NCI-H526 (cell line): ENCODE measurements around the gene RADIL.
"Not testable (repeated sequence)": the region's sequence is repeated elsewhere in the genome, so short reads cannot be mapped to it uniquely, and the experiment has no call there.

Source experiments
- DNase-seq, 2 experiments: peaks; one replicate each; lab custom pipeline; 2025; lab: John Stamatoyannopoulos, UW

RADIL gene, protein sequence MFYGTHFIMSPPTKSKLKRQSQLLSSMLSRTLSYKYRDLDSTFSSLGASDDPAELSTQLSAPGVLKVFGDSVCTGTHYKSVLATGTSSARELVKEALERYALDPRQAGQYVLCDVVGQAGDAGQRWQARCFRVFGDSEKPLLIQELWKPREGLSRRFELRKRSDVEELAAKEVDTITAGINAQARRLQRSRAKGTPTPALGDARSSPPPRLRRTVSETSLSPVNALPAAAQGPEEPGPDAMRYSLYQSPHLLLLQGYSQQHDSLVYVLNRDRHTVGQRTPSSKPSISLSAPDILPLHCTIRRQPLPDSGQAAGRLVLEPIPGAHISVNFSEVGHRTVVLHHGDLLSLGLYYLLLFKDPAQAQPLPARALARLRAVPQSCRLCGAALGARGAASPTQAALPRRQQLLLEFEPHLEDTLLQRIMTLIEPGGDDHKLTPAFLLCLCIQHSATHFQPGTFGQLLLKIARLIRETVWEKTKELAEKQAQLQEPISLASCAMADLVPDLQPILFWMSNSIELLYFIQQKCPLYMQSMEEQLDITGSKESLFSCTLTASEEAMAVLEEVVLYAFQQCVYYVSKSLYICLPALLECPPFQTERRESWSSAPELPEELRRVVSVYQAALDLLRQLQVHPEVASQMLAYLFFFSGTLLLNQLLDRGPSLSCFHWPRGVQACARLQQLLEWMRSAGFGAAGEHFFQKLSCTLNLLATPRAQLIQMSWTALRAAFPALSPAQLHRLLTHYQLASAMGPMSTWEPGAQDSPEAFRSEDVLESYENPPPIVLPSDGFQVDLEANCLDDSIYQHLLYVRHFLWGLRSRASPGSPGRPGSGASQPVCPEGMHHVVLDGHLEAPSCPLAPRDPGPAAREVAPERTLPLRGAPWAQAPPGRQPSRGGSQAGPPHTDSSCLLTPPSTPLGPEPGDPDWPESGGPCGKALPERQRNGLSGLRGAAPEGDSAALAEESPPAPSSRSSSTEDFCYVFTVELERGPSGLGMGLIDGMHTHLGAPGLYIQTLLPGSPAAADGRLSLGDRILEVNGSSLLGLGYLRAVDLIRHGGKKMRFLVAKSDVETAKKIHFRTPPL

DNA sequence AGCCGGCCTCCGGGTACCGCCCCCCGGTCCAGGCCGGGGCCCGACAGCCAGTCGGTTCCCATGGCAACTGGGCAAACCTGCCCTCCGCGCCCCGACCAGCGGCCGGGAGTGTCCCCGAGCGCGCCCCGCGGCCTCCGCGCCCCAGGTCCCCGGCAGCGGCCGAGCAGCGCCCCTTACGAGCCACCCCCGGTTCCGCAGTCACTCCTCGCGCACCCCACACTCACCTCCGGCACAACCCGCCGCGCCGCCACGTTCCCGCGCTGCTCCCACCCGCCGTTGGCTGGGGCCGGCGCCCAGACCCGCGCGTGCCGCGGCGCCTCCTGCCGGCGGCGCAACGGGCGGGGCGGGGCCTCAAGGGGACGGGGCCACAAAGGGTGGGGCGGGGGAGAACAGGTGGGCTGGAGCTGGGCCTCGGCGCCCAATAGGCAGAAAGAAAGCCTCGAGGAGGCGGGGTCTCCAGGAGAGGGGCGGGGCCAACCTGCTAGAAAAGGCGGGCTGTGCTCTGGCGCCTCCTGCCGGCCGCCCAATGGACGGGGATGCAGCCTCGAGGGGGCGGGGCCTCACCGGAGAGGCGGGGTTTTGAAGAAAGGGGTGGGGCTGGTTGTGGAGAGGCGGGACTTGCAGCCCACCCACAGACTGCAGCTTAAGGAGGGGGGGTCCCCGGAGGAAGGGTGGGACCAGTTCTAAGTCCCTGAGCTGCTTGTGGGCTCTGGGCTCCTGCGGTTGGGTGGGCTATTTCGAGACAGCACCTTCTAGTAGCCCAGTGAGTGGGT lies at the start of gene RADIL:
TSS of gene RADIL (minus strand) at position 345 of the 773 bp plus-strand sequence. CDS start 5,577 bp downstream, outside the sequence.
- DNase-seq = peak; percentile 83 to 97

DNA sequence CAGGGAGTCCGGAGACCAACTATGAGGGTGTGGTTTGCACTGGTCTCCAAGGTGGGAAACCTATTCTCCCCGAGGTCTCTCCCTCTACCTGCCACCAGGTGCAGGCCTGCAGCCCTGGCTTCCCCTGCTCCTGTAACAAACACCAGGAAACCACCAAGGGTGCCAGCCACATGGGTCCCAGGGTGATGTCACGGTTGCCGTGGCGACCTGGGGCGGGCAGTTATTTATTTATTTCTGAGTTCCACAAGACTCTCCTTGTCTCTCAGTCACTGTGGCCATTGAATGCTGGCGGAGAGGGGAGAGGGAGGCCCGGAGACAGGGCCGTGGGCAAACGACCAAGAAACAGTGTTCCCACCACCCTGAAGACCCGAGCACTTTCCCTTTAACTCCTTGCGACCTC lies 48.4 kb upstream of the RADIL start:
- DNase-seq = peak; percentile 81 to 90

DNA sequence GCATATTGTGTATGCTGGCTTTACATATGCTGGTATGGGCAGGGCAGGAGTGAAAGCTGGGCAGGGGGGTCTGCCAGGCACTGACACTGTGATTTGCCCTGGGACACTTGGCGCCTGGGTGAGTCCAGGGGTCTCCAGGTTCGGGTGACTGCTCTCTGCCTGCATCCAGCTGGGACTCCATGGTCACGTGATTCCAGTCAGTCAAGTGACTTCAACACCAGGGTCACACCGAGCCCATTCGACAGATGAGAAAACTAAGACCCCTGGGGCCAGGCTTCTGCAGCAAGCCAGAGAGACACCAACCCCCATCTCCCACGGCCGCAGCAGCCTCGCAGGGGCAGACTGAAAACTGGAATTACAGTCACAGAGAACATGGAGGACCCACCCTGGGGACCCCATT lies 45.5 kb upstream of the RADIL start:
- no peak for DNase-seq

DNA sequence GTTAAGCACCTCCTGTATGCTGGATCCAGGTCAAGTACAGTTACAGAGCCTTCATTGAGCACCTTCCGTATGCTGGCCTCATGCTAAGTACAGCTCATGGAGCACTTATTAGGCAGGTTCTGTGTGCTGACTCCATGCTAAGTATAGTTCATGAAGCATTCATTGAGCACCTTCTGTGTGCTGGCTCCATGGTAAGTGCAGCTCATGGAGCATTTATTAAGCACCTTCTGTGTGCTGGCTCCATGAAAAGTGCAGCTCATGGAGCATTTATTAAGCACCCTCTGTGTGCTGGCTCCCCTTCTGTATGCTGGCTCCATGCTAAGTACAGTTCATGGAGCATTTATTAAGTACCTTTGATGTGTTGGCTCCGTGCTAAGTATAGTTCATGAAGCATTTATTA lies 44.9 kb upstream of the RADIL start:
- no peak for DNase-seq

DNA sequence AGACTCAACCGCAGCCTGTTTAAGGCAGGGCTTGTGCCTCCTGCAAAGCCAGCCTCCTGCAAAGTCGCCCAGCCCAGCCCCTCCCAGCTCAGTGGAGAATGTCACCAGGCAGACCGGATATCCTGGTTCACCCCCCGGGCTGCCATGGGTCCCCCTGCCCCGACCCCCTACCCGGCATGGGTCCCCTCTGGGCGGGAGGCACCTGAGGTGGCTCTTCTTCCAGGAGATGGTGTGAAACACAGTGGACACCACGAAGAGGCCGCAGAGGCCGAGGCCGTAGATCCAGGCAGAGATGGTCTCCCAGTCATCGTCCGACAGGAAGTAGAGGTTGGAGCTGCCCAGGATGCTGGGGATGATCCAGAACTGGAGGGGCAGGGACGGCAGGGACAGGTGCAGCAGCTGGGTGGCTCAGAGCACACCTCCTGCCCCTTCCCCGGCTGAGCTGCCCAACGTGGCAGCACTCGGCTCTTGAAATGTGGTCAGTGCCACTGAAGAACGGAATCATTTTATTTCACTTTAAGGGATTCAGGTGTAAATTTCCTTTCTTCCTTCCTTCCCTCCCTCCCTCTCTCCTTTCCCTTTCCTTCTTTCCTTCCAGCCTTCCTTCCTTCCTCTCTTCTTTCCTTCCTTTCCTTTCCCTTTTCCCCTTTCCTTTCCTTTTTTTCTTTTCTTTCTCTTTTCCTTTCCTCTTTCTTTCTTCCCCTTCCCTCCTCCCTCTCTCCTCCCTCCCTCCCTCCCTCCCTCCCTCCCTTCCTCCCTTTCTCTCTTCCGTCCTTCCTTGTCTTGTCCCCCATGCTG lies 36.7 kb upstream of the RADIL start:
- DNase-seq = no peak

DNA sequence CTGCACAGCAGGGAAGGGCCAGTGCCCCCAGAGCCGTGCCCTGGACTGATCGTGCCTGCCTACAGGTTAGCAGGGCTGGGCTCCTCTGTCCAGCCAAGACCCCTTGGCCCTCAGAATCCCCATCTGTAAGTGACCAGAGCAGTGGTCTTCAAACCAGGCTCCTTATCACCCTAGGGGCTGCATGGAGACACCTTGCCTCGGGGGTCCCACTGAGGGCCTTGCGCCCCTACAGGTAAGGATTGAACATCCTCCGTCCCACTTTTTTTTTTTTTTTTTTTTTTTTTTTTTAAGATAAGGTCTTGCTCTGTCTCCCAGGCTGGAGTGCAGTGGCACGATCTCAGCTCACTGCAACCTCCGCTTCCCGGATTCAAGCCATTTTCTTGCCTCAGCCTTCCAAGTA lies 32.6 kb upstream of the RADIL start:
- DNase-seq = no peak

DNA sequence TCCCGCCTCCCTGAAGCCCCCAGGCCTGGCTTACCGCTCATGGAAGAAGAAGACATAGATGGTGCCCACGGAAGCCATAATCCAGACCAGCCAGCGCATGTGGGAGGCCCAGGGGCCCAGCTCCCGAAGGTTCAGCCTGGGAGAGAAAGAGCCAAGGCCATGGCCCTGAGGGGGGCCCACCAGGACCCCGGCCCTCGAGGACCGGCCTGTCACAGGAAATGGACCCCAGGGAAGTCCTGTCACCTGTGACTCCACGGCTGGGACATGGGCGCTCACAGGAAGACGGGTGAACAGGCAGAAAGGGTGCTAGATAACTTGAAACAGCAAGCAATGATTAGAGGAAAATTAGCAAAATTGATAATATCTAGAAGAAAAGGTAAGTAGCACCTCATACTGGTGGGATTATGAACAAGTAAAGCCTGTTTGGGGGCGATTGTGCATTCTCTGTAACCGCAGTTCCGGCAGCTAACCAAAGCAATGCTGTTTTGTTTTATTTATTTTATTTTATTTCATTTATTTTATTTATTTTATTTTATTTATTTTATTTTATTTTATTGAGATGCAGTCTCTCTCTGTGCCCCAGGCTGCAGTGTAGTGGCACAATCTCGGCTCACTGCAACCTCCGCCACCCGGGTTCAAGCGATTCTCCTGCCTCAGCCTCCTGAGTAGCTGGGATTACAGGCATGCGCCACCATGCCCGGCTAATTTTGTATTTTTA lies 27.8 kb upstream of the RADIL start:
- DNase-seq = no peak

DNA sequence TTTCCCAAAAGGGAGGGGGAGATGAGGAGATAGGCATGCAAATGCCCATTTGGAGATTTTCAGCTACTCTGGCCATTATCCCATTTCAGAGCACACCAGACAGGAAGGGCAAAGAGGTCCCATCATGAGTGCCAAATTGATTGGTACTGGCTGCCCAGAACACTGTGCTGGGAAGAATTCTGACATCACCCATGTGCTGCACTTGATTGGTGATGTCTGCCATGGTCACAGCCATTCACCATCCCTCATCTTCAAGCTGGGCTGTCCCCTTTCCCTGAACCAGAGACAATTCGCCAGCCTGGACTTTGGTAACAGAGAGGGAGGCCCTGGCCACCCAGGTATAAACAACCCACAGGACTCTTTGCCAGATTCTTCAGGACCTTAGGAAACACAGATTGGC lies 23.2 kb upstream of the RADIL start:
- no peak for DNase-seq

DNA sequence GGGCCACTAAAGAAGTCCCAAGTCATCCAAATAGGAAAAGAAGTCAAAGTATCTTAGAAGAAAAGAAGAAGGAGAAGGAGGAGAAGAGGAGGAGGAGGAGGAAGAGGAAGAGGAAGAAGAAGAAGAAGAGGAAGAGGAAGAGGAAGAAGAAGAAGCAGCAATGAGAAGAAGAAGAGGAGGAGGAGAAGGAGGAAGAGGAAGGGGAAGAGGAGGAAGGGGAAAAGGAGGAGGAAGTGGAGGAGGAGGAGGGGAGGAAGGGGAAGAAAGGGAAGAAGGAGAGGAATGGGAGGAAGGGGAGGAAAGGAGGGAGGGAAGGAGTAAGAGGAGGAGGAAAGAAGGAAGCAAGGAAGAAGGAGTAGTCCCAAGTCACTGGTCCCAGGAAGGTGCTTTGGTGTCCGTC lies 21.7 kb upstream of the RADIL start:
- no peak for DNase-seq

DNA sequence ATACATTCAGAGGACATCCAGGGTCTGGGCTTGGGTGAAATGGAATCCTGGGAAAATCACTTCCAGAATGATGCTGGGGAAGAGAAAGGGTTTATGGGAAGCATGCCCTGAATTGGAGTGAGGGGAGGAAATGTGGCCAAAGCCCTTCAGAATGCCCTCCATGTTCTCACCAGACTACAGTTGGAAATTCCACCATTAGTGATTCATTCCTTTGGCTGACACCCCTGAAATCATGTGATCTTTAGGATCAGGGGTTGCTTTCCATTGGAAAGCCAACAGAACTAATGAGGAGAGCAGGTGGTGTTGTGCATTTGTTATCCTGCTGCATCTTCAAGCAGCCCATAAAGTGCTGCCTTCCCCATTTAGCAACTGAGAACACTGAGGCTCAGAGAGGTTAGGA lies 20.8 kb upstream of the RADIL start:
- no peak for DNase-seq

DNA sequence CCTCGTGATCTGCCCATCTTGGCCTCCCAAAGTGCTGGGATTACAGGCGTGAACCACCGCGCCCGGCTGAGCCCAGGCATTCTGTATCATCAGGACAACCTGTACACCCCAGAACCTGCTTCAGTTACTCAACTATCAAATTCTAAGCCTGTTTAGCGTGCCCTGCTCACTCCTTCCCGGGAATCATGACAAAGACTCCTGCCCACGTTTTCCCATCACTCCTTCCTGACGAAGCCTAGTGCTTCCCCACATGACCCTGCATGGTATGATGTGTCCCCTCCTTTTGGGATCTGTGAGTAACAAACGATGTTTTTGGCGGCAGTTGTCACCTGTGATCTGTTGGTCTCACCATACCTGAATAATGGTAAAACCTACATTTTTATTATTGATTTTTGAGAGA lies 12.2 kb upstream of the RADIL start:
- DNase-seq = no peak

DNA sequence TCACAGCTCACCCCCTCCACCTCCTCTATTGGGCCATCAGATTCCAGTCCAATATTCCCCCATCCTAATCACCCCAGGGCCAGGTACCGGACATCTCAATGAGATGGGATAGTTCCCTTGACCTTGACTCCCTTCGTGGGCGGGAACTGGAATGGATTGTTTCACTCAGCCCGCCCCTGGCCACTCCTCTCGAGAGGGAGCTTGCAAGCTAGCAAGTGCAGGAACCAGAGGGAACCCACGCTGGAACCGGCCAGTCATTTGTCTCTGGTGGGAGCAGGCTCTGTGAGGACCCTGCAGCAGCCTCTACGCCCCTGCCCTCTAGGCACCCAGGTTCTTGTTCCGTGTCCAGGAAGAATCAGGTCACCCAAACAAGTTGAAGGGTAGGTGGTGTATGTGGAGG lies 11.0 kb upstream of the RADIL start:
- no peak for DNase-seq

DNA sequence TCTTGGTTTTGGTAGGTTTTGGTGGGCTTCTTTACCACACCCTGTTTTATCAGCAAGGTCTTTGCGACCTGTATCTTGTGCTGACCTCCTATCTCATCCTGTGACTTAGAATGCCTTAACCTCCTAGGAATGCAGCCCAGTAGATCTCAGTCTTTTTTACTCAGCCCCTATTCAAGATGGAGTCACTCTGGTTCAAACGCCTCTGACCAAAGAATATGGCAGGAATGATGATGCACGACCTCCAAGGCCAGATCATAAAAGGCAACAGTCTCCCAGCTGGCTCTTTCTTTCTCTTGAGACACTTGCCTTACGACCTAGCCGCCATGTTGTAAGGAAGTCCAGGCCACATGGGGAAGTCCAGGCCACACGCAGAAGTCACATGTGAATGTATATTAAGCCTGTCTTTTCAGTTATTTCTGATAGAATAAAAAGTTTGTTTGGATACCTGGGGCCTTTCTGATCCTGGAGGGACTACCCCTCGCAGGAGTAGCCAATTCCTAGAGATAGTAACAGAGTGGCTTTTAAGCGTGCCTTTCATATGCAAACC lies 10.5 kb upstream of the RADIL start:
- DNase-seq = no peak

DNA sequence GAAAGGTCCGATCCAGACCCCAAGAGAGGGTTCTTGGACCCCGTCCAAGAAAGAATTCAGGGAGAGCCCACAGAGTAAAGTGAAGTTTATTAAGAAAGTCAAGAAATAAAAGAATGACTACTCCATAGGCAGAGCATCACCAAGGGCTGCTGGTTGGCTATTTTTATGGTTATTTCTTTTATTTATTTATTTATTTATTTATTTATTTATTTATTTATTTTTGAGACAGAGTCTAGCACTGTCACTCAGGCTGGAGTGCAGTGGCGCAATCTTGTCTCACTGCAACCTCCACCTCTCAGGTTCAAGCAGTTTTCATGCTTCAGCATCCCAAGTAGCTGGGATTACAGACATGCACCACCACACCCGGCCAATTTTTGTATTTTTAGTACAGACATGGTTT lies 9.7 kb upstream of the RADIL start:
- not testable (repeated sequence) for DNase-seq

DNA sequence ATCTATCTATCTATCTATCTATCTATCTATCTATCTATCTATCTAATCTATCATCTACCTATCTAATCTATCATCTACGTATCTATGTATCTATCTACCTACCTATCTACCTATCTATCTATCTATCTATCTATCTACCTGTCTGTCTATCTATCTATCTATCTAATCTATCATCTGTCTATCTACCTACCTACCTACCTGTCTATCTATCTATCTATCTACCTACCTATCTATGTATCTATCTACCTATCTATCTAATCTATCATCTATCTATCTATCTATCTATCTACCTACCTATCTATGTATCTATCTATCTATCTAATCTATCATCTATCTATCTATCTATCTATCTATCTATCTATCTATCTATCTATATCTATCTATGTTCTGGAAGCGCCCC lies 8.0 kb upstream of the RADIL start:
- not testable (repeated sequence) for DNase-seq

DNA sequence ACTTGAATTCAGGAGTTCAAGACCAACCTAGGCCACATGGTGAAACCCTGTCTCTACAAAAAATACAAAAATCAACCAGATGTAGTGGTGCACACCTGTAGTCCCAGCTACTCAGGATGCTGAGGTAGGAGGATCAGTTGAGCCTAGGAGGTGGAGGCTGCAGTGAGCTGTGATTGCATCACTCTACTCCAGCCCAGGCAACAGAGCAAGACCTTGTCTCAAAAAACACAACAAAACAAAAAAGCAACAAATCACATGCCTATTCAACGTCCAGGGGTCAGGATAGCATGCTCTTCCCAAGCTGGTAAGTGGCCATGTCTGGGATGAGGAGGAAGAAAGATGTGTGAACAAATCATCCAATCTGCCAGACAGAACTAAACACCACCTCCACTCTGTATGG lies 6.2 kb upstream of the RADIL start:
- no peak for DNase-seq

DNA sequence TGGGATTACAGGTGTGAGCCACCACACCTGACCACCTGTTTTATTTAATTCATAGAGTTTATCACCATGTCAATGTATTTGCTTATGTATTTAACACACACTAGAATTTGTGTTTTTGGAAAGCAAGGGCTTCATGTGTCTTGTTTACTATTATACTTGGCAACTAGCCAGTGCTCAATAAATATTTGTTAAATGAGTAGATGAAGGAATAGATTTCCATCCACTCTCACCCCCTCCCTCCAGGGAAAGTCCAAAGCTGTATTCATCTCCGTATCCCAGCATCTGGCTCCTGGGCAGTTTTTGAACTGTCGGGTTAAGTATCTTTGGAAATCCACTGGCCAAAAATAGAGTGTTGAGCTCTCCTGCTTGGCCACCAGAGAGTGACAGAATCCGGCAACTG lies 4.6 kb upstream of the RADIL start:
- no peak for DNase-seq

DNA sequence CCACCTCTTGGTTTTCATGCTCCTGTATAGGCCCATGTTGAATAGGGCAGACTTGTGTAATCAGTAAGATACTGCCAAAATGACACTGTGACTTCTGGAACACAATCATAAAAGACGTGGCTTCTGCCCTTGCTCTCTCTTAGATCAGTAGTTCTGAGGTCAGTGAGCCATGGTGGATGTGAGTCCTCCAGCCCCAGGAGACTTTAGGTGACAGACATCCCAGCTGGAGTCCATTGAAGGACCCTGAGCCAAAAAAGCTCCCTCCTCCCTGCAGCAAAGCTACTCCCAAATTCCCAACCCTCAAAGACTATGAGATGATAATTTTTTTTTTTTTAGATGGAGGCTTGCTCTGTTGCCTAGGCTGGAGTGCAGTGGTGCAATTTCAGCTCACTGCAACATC lies 3.2 kb upstream of the RADIL start:
- no peak for DNase-seq

DNA sequence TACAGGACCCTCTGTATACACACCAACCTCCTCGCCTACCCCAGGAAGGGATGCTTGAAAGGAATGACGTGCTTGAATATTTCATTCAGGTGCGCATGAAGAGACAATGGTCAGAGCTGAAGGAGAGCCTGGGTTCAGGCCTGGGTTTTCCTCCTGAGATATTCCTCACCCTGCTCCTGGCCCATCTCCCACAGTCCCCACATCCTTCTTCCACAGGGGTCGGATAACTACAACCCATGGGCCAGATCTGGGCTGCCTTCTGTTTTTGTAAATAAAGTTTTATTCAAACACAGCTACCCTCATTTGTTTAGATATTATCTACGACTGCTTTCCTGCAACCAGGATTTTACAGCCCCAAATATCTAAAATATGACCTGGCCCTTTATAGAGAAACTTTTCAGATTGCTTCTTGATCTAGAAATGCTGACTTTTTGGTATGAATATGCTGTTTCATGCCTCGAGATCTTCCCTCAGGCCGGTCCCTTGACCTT lies 1.8 kb upstream of the RADIL start:
- DNase-seq = no peak

DNA sequence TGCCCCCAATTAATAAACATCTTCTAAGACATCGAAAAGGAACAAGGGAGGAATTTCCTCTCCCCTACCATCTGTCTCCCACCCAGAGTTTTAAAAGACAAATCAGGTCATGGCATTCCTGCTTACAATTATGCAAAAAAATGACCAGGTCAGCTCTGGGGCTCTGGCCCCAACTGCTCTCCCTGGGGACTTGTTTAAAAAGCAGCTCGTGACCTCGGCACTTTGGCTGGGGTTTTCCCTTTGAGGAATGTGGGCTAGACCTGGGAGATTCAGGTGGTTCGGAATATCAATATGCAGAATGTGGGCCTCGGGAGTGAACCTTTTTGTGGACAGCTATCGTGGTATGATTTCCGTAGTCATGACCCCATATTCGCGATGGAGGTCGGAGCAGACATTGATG lies 648 bp upstream of the RADIL start:
- DNase-seq = no peak
